T-helper 1 cell treated with Interleukin-12 subunit alpha and Interleukin-12 subunit beta and Interleukin-4 antibody, amounts not matched to agents 30 ng/mL and 1 ng/mL, for 36 hours (primary cell): ENCODE measurements around the gene MRPS10. TPM values are rescaled to one million over a fixed set of nuclear protein-coding genes. Genes with fewer than 3 reads are reported as not detected.

ENCODE experiments used
- intact Hi-C: fragments of 100-400 bp; cut with micrococcal nuclease; formaldehyde crosslinking; loops from one replicate; pipeline ENCODE4 v1.15.1; 2024
- total RNA-seq: library from RNA; stranded (reverse); gene quantifications from 2 replicates; pipeline ENCODE4 v1.2.3, GENCODE V29; 2022

Gene MRPS10
- total RNA-seq = 34.2 and 34.6 TPM in 2 replicates

DNA sequence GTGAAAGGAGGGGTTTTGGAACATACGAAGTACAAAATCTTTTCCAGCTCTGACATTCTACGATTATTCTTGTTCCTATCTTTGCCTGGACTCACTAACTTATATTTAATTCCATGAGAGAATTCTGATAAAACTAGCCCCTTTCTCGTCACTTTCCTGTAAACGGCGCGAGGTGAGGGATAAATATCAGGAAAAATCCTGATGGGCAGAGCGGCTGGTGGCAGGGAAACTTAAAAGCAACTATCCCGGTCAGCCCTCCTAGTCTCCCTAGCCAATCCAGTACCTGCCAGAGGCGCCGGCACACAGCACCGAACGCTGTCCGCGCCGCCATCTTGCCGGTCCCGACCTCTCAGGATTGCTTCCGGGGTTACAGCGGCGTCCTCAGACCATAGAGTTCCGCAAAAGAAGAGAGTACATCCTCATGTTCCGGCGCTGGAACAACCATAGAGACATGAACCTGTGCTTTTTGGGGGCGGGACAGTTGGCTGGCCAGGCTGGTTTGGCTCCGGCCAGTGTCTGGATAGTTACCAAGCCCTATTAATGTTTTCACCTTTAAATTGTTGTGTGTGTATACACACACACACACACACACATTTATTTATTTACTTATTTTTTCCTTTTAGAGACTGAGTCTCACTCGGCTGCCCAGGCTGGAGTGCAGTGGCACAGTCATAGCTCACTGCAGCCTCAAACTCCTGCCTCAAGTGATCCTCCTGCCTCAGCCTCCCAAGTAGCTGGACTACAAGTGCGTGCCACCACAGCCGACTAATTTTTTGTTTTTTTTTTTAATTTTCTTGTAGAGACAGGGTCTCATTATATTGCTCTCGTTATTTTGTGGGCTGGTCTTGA, at the start of gene MRPS10:
TSS of gene MRPS10 (minus strand) at position 343 of the 849 bp plus-strand sequence. CDS start at position 331, 12 bp downstream.
- intact Hi-C loops = loop anchor here (1.0 to 10.0 kb wide), 16 partner anchors 150 to 1145 kb away; partner anchors contain the start of genes BYSL, CNPY3, KLHDC3 and MEA1

DNA sequence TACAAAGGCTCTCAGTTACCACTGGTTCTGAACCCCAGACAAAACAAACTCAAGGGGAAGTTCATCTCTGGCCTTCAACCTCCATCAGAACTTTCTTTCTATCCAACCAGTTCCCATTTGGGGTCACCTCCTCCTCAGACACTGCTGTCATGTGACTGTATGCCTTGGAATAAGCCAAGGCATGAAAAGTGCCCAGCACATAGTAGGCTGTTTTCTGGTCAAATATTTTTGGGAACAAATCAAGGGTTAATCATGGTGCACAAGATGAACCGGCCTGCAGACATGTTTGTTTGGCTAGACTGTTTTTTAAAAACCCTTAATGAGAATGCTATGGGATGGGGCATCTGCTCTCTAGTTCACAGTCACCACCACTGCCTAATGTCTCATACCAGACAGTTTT, 48.9 kb upstream of the MRPS10 start:
- intact Hi-C loops = no loop called here

DNA sequence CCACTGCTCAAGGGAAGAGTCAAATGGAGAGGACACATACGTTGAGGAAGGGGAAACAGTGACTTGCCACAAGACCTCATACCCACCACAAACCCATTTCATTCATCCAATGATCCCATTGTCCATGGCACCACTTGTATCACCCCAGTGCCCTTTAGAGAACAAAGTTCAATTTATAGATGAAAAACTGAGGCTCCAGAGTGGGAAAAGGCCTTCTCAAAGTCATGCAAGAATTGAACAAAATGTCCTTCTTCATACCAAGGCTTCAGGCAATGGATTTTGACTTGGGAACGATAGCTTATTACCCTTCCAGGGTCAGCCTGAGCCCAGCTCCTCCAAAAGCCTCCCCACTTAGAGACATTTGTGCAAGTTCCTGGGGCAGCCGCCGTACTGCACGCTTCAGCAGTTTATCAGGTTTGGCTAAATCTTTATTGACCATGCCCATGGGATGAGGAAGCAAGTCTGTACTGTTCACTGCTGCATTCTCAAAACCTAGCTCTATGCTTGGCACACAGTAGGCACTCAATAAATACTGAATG, 47.3 kb upstream of the MRPS10 start:
- intact Hi-C loops = loop anchor here (5.0 kb wide), 1 partner anchor 267 kb away; no protein-coding TSS in a partner anchor

DNA sequence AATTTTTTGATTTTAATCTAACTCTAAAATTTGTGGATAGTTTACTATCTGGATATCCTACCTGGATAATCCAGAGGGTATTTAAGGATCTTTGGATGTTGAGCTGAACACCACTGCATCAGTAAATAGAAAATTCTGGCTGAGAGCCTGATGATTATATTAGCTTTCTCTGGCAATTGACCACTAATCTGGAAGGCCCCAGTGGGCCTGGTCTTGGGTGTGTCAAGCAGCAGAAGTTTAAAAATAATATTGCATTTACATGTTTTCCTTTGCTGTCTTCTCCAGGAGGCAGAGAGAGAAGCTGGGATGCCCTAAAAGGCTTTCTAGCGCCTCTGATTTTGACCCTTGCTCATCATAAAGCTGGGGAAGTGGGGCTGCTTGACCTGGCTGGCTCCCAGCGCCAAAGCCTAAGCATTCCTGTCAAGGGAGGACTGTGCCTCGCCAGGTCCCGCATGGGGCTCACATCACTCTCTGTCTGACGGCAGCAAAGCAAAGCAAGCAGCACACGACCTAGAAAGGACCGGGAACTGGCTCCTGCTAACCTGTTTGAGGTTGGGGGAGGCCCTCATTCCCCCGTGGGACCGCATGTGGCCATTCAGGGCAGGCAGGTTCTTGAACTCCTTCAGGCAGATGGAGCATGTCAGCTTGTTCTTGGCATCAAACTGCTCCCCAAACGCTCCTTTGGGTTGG, 46.6 kb upstream of the MRPS10 start:
- intact Hi-C loops = loop anchor here (5.0 kb wide), 1 partner anchor 268 kb away; no protein-coding TSS in a partner anchor

DNA sequence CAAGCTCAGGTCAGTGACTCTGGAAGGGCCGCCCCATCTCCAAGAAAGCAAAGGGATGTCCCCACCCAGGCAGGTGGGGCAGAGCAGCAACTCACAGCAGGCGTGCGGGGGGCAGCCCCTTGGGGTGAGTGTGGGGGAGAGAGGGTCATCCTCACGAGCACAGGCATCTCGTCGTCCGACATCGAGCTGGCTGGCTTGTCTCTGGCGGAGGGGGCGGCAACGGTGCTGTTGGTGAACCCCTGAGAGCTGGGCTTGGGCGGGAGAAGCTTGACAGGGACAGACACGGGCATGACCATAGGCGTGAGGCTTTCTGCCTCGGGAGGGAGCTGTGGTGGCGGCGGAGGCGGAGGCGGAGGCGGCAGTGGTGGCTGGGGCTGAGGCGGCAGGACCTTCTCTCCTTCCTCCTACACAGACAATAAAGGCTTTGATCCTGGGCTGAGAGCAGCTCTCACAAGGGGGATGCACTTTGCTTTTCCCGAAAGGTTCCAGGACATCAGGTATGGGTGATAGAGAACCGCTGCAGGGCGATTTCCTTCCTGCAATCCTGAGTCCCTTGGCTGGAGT, 45.6 kb upstream of the MRPS10 start:
- intact Hi-C loops = loop anchor here (5.0 kb wide), 1 partner anchor 269 kb away; no protein-coding TSS in a partner anchor

DNA sequence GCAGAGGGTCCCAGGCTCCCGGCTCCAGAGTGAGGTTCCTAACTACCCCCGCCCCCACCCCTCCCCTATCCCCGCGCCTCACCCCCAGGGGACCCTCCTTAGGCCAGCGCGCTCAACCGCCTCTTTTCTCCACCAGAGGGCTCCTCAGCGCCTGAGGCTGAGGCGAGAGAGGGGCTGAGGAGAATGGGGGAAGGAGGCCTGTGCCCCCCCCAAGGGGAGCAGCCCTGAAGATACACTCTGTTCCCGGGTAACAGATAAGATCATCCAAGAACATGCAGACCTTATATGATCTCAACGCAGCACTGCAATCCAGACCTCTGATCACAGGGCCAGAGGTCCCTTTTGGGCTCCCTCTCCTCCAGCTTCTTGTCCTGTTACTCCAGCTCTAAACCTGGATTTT, 43.3 kb upstream of the MRPS10 start:
- intact Hi-C loops = loop anchor here (1.0 to 5.0 kb wide), 3 partner anchors 192 to 286 kb away; no protein-coding TSS in a partner anchor

DNA sequence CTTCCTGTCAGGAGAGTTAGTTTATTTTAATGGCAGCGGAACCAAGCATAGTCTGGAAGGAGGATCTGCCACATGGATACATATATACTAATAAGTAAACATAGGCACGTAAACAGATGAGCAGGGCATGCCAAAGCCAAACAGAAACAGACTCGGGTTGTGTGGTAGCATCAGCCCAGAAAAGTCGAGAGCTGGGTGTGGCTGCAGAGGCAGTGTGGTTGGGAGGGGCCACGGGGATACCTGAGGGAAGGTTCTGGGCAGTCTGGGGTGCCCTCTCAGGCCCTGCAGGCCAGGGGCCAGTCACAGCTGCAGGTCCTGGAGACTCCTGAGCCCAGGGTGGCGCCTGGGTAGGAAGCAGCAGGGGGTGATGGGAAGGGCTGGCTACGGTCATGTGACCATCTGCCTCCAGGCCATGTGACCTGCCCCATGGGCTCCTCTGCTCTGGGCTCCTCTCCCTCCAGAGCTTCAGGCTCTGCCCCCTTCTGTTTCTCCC, 42.8 kb upstream of the MRPS10 start:
- intact Hi-C loops = loop anchor here (2.0 to 5.0 kb wide), 2 partner anchors 192 to 272 kb away; no protein-coding TSS in a partner anchor

DNA sequence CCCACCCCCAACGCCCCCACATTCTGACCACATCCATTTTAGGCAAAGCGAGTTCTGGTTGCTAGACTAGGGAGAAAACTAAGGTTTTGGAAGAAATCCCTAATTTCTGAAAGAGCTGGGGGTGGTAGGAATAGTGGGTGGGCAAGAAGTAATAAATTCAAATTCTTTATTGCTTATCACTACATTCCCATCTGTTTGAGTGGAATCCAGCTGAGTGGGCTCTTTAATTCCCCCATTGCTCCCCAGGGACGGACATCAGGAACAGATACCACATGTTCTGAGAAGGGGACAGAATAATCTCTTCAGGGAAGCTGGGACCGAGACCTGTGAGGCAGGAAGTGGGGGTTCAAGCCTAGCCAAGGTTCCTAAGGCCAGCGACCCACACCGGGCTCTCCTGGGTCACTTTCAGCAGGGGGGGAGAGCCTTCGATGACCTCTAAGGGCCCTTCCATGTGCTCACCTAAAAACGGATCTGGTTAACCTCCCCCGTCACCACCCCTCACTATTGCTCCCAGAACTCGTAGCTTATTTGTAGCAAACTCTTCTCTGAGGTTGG, 42.3 kb upstream of the MRPS10 start:
- intact Hi-C loops = loop anchor here (2.0 to 5.0 kb wide), 2 partner anchors 193 to 272 kb away; no protein-coding TSS in a partner anchor

DNA sequence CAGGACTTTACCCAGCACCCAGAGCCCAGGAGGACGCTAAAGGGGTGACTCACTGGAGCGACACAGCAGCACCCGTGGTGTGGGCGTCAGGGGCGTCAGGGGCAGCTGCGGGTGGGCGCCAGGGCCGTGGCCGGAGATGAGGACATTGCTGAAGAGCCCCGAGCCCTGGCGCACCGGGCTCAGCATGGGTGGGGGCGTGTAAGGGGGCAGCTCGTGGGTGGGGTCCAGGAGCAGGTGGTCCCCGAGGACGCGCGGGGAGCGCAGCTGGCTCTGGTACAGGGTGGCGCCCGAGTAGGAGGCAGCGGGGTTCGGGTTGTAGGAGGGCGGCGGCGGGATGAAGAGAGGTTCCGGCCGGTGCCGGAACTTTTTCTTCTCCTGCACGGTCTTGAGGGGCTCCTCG, 41.6 kb upstream of the MRPS10 start:
- intact Hi-C loops = no loop called here

DNA sequence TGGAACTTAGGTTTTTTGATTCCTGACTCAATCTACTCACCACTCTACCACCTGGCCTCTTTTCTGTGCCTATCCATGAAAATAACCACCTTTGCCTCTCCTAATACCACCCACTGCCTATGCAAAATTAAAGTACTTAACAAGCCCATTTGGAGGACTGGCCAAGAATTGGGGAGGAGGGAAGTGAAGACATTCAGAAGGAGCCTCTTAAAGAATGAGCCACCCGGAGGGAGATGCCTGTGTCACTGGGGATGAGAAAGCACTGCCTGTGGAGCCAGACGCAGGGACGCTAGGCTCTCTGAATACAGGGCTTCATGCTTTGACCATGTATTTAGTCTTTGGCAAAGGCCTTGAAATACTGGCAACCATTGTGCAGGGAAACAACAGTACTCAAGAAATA, 40.0 kb upstream of the MRPS10 start:
- intact Hi-C loops = no loop called here

DNA sequence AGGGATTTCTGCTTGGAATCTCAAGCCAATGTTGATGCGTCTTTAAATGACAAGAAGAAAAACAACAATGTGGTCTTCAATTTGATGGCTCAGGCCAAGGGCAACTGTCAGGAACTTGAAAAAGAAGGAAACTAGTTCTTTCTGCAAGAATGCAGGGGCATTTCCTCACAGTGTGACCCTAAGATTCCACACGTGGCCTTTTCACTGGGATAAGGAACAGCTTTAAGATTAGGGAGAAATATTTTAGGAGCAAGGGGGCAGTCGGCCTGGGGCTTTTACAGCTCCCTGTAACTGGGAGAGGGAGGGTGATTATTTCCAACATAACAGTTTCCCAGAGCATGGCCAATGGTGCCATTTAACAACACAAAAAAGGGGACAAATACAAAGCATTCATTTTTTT, 39.4 kb upstream of the MRPS10 start:
- intact Hi-C loops = no loop called here

DNA sequence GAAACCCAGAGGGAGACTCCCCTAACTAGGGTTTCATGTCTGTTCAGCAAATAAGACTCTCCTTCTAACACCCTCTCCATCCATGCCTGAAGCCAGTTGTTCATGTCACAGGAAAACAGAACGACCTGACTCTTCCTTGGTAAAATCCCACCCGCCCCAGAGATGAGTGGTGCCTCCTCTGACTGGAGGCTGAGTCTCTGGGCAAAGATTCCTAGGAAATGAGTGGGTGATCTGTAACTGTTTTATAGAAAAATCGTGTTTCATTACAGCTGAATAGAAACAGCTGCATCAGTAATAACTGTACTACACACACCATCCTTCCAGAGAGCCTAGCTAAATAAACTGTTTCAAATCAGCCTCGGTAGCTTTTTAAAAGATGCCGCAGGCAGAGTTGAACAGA, 37.4 kb upstream of the MRPS10 start:
- intact Hi-C loops = no loop called here

DNA sequence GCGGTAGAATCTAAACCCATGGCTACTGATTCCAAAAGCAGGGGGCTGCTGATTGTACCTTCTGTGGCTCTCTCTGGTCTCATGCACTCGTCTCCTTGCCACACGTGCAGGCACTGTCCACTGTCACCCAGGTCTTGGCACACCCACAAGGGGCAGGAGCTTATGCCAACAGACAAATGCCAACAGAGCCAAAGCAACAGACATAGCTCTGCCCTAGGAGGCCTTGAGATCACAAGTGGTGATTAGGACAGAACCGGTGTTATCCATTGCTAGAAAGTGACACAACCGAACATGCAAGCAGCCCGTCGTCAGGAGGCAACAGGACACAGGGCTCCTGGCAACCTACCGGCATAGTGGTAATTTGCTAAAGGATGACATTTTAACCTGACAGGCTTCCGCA, 36.8 kb upstream of the MRPS10 start:
- intact Hi-C loops = no loop called here

DNA sequence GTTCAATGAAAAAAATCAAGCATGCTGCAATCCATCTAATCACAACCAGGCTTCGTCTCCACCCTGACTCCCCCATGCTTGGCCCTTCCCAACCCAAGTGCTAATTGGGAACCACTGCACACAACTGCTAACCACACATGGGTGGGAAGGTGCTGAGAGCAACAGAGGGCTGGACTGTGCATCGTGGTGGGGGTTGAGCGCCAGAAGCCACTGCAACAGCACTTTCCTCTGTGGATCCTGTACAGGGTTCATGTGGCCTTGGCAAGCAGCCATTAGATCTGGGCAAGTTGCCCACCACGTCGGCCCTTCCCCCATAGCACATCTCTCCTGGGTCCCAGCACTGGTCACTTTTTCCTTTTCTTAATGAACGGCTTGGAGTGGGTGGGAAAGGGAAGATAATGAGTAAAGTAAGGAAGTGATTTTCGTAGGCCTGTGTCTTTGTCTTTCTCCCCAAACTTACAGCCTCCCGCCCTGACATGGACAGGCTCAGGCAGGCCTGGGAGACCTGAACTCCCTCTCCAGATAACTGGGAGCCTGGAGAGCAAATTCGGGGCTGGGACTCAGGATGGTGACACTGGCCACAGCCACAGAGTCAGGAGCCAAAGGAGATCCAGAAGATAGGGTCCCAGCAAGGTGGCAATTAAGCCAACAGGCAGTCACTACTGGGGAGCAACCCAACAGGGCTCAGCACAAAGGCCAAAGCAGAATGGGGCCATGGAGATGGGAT, 34.4 kb upstream of the MRPS10 start:
- intact Hi-C loops = no loop called here

DNA sequence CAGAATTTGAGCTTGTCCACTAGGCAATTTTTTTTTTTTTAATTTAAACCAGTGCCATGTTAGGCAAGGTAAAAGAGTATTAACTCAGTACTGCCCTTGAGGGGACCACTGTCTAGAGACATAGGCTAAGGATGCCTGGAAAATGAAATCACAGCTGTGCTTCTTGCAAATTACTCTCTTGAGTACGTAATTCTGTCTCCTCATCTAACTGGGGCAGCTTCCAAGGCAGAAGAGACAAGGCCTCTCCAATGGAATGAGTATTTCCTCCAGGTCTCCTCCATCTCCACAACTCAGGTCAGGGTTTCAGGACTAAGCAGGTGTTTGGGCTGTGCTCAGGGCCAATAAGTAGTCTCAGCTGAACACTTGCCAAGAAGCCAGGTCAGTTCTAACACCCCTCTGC, 33.8 kb upstream of the MRPS10 start:
- intact Hi-C loops = no loop called here

DNA sequence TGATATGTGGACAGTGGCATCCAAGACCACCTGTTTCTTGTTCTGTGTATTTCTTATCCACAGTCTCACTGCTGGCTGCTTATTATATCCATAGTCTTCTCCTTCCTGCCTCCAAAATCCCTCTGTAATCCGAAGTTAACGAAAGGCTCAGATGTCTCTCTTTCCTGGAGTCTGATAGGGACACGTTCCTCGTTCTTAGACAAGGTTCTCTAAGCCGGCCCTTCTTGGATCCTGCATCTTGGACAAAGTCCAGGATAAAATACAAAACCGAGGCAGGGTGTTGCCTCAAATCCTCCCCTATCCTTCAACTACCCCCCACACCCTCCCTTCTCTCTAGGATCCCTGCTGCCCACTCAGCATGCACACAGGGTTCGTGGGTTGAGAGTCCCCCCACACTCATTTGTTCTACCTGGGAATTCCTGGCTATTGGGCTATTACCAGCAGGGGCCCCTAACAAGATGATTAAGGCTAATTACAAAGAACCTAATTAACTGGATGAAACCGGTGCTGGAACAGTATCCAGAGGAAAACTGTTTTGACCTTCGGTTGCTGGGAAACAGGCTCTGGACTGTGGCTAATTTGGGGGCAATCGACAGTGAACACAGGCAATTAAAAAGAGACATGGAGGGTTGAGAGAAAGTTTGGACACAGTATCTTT, 32.7 kb upstream of the MRPS10 start:
- intact Hi-C loops = no loop called here

DNA sequence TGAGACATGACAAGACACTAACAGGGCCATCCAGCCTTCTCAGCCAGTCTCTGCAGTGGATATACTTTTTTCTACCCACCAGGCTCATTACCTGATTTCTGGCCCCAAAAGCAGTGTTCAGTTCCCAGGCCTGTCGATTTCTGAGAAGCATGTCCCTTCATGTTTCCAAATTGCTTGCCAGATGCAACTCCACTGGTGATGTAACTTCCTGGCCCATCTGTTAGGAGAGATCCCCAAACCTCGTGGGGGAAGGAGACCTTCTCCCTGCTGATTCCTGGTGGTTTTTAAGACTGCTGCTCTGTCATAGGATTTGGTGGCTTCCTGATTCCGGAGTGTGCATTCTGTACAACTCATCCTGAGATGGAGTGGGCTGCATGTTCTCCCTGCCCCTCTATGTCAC, 31.6 kb upstream of the MRPS10 start:
- intact Hi-C loops = no loop called here

DNA sequence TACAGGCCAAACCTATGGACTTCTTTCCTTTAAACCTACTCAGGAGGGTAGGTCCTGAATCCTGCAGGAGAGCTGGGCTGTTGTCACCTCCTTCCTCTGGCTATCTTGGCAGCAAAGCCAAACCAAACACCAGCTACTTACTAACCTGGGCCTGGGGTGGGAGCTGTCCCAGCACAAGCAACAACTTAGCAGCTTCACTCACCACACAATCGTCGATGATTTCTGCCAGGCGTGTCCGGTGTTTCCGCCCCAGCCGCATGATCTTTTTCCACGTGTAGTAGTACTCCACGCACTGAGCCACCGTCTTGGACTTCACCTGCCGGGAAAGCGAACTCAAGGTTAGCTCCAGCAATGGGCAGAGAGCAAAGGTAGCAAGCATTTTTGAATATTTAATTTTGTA, 25.4 kb upstream of the MRPS10 start:
- intact Hi-C loops = no loop called here

DNA sequence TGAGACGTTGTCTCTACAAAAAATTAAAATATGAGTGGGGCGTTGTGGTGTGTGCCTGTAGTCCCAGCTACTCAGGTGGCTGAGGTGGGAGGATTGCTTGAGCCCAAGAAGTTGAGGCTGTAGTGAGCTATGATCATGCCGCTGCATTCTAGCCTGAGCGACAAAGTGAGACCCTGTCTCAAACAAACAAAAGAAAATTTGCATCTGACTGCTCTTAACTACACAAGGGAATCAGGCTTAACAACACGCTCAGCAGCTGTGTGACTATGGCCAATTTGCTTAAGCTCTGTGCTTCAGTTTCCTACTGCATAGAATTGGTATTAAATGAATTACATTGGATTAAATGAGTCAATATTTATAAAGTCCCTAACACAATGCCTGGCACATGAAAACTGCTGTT, 24.3 kb upstream of the MRPS10 start:
- intact Hi-C loops = no loop called here
